Peyer's patch (tissue), 4 donors: Measurements from ENCODE around the gene RPL19. TPM values are rescaled to one million over a fixed set of nuclear protein-coding genes. Genes with fewer than 3 reads are reported as not detected.

Source experiments
- DNase-seq, 3 donors: peaks; one replicate each; pipeline ENCODE4 v3.0.0-alpha.2; 2017 to 2019
- H3K27ac ChIP-seq, 4 donors: fragments of 200-600 bp; sonication (generic); one replicate each; pipeline ENCODE4 v1.5.1; 2016 to 2019
- H3K27me3 ChIP-seq, 2 donors: fragments of 200-600 bp; sonication (generic); one replicate each; pipeline ENCODE4 v1.5.1; 2019
- H3K36me3 ChIP-seq, 3 donors: fragments of 200-600 bp; sonication (generic); one replicate each; pipeline ENCODE4 v1.5.1; 2016 to 2019
- H3K4me1 ChIP-seq, 4 donors: fragments of 200-600 bp; sonication (generic); one replicate each; pipeline ENCODE4 v1.5.1; 2016 to 2019
- H3K4me3 ChIP-seq, 4 donors: fragments of 200-600 bp; sonication (generic); 1 replicate in 3 of 4; 2 replicates in 1 of 4; pipeline ENCODE4 v1.5.1; 2016 to 2019; ENCODE audit warnings: mild to moderate bottlenecking in 1 of 4
- H3K9me3 ChIP-seq, 4 donors: fragments of 200-600 bp; sonication (generic); one replicate each; pipeline ENCODE4 v1.5.1; 2016 to 2019; ENCODE audit warnings: mild to moderate bottlenecking in 1 of 4
- CTCF ChIP-seq, 6 experiments: fragments of 450-650 bp in 4 of 6; fragments of 200-600 bp in 2 of 6; sonication (generic) in 1 of 6; IDR thresholded peaks; one replicate each; pipeline ENCODE4 v1.5.1; 2017 to 2019; ENCODE audit warnings: antibody characterized with exemption in 6 of 6, mild to moderate bottlenecking in 3 of 6, moderate library complexity in 1 of 6
- POLR2A ChIP-seq, 2 donors: fragments of 450-650 bp; IDR thresholded peaks; one replicate each; pipeline ENCODE4 v1.5.1; 2017; ENCODE audit warnings: antibody characterized with exemption in 2 of 2, mild to moderate bottlenecking in 2 of 2, moderate library complexity in 2 of 2
- total RNA-seq, 4 donors: library from RNA; depleted of rRNA; stranded (reverse); fragments of >200 nt; gene quantifications; one replicate each; pipeline ENCODE4 v1.1.0, GENCODE V29; 2016

RPL19 gene
- total RNA-seq, 4 donors from 2014 or later, result 932 to 2,029 (median 1,420) TPM

GRCh38 chr17:39181303-39181702 is 18.8 kb upstream of the RPL19 start:
- TF ChIP-seq CTCF (IDR thresholded peaks at IDR 0.05) (no peak), POLR2A (IDR thresholded peaks at IDR 0.05) (no peak)
- Histone ChIP-seq H3K27ac (no peak overlapping the region), H3K36me3 (peaks cover 0 to 22% (median 0%) of the 10 kb centered on the region in 3 donors), H3K27me3 (no peaks in the 10 kb centered on the region), H3K4me3 (no peak overlapping the region), H3K4me1 (no peaks in the 10 kb centered on the region), H3K9me3 (no peaks in the 10 kb centered on the region)
- DNase-seq, result no peak

- H3K9me3 ChIP-seq, result no peaks in the 10 kb centered on the region
- no peaks in the 10 kb centered on the region for H3K4me1 ChIP-seq
- no peak overlapping the region for H3K4me3 ChIP-seq
- H3K27ac ChIP-seq, result no peak overlapping the region
- no peak for TF ChIP-seq POLR2A (IDR thresholded peaks at IDR 0.05)
- H3K27me3 ChIP-seq, result no peaks in the 10 kb centered on the region
- peaks cover 0 to 22% (median 0%) of the 10 kb centered on the region in 3 donors for H3K36me3 ChIP-seq
- no peak for DNase-seq
Measured at GRCh38 chr17:39183045-39183444, 17.0 kb upstream of the RPL19 start.

GRCh38 chr17:39183720-39184119 is 16.4 kb upstream of the RPL19 start:
- H3K4me1 ChIP-seq, result no peaks in the 10 kb centered on the region
- peaks cover 0 to 22% (median 0%) of the 10 kb centered on the region in 3 donors for H3K36me3 ChIP-seq
- no peak overlapping the region for H3K27ac ChIP-seq
- H3K27me3 ChIP-seq, result no peaks in the 10 kb centered on the region
- DNase-seq, result no peak
- H3K4me3 ChIP-seq, result no peak overlapping the region
- H3K9me3 ChIP-seq, result no peaks in the 10 kb centered on the region
- TF ChIP-seq POLR2A (IDR thresholded peaks at IDR 0.05) (no peak), CTCF (IDR thresholded peaks at IDR 0.05) (no peak)

DNA sequence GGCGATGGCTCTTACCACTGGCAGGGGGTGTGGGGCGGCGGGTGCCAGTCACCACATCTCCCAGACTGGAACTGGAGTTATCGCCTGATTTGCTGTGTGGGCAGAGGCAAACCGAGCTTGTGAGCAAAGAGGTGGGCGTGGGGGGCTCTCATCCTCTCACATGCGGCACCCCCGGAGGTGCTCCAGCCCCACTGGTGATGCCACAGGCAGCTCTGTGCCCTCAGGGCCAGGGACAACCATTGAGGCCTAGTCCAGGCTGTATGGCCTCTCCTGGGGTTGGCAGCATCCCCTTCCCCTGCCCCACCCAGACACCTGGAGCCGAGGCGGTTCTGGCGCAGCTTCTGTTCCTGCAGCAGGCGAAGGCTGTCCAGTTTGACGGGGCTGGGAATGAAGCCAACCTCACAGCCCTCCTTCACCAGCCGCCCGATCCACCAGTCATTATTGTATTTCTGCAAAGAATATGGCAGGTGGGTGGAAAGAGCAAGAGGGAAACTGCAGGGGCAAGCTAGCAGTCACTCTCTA is 13.5 kb upstream of the RPL19 start:
- no peak for DNase-seq
- no peaks in the 10 kb centered on the region for H3K9me3 ChIP-seq
- peaks cover 0 to 25% (median 0%) of the 10 kb centered on the region in 3 donors for H3K36me3 ChIP-seq
- no peaks in the 10 kb centered on the region for H3K27me3 ChIP-seq
- no peak overlapping the region for H3K4me3 ChIP-seq
- TF ChIP-seq POLR2A (IDR thresholded peaks at IDR 0.05) (no peak), CTCF (IDR thresholded peaks at IDR 0.05) (no peak)
- no peak overlapping the region for H3K27ac ChIP-seq
- H3K4me1 ChIP-seq, result no peaks in the 10 kb centered on the region

DNA sequence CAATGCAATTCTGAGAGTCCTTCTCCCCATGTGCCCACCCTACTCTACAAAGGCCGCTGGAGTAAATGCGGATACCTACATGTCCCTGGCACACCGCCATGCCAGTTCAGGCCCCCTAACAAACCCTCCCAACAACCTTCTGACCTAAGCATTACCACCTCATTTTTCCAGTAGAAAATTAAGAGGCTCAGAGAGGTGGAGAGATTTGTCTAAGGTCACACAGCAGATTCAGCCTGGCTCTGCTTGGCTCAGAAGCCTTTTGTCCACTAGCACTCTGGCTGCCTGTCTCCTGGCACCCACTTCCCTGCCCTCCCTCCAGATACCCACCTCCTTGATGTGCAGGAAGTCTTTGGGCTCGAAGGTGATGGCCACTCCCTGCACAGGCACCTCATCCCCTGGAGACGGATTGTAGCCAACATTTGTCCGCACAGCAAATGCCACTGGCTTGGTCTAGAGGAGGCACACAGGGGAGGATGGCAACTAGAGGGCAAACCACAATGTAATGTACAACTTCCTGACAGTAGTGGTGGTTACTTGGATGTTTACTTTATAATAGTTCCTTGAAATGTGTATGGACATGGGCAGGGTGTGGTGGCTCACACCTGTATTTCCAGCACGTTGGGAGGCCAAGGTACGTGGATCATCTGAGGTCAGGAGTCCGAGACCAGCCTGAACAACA is 12.8 kb upstream of the RPL19 start:
- Histone ChIP-seq H3K4me3 (no peak overlapping the region), H3K4me1 (no peaks in the 10 kb centered on the region), H3K9me3 (no peaks in the 10 kb centered on the region), H3K27ac (no peak overlapping the region), H3K36me3 (peaks cover 0 to 25% (median 0%) of the 10 kb centered on the region in 3 donors), H3K27me3 (no peaks in the 10 kb centered on the region)
- DNase-seq, result no peak
- TF ChIP-seq POLR2A (IDR thresholded peaks at IDR 0.05), result no peak
- no peak for TF ChIP-seq CTCF (IDR thresholded peaks at IDR 0.05)

GRCh38 chr17:39191750-39192510 is 8.2 kb upstream of the RPL19 start:
- no peaks in the 10 kb centered on the region for H3K9me3 ChIP-seq
- H3K4me3 ChIP-seq, result no peak overlapping the region
- H3K27me3 ChIP-seq, result no peaks in the 10 kb centered on the region
- no peak overlapping the region for H3K27ac ChIP-seq
- DNase-seq, result no peak
- no peak for TF ChIP-seq POLR2A (IDR thresholded peaks at IDR 0.05)
- TF ChIP-seq CTCF (IDR thresholded peaks at IDR 0.05), result no peak
- H3K36me3 ChIP-seq, result peaks cover 0 to 3% (median 0%) of the 10 kb centered on the region in 3 donors
- peaks cover 0 to 13% (median 5%) of the 10 kb centered on the region in 4 donors for H3K4me1 ChIP-seq
